K562 (cell line): ENCODE data around the gene COL13A1. TPM values are rescaled to one million over a fixed set of nuclear protein-coding genes. Genes with fewer than 3 reads are reported as not detected.

Experiments used
- ATAC-seq: fragments of 200-7000 bp; cut with Tn5 transposase; 3 replicates; pipeline ENCODE4 v1.9.1; 2020; ENCODE audit warnings: moderate library complexity
- BruUV-seq: library from RNA; stranded (reverse); fragments of 400-500 nt; replicated peaks from 2 replicates; lab custom pipeline; 2021; lab: Mats Ljungman, UMichigan
- CTCF ChIA-PET: fragments of 300-600 bp; formaldehyde crosslinking; extraction: SDS; loops from one replicate; lab custom pipeline; 2021; ENCODE audit warnings: low intra/inter-chr PET ratio; lab: Yijun Ruan, JAX
- POLR2A ChIA-PET: fragments of 300-600, 350-650 bp; sonication (Branson Sonifier 250); formaldehyde crosslinking; extraction: SDS; loops from one replicate; lab custom pipeline; 2021; ENCODE audit warnings: antibody characterized with exemption, inconsistent platforms; lab: Yijun Ruan, JAX
- DNase-seq, 4 experiments: peaks; one replicate each; pipeline versions ENCODE4 v3.0.0 to v3.0.0-alpha.2; 2011 to 2018; ENCODE audit warnings: low spot score in 3 of 4, mixed read lengths in 3 of 4; ENCODE audit errors: extremely low read depth in 1 of 4
- FAIRE-seq: peaks from 2 replicates; lab custom pipeline; 2011; peaks lifted over from hg19 to GRCh38; lab: Jason Lieb, UNC
- H2AFZ ChIP-seq: 2 replicates; pipeline ENCODE4 v1.6.0; 2011; ENCODE audit warnings: low read depth, low read length, control low read depth, inconsistent platforms
- H3K27ac ChIP-seq: fragments of 200-600 bp; 3 replicates; pipeline ENCODE4 v1.8.0; 2011; ENCODE audit warnings: low read depth, mild to moderate bottlenecking, control low read depth, inconsistent platforms, low read length, moderate library complexity, mixed read lengths; ENCODE audit errors: extremely low read depth
- H3K27me3 ChIP-seq, 2 experiments: fragments of 300-600 bp in 1 of 2; 2 replicates in 1 of 2; 3 replicates in 1 of 2; pipeline versions ENCODE4 v1.6.0 to v1.8.0; 2011; ENCODE audit warnings: inconsistent platforms in 2 of 2, low read length in 2 of 2, mild to moderate bottlenecking in 1 of 2, mixed read lengths in 1 of 2, moderate library complexity in 1 of 2; ENCODE audit not compliant: control insufficient read depth in 2 of 2, insufficient read depth in 2 of 2
- H3K36me3 ChIP-seq: fragments of 300-600 bp; 3 replicates; pipeline ENCODE4 v1.8.0; 2011; ENCODE audit warnings: mild to moderate bottlenecking, low read length, inconsistent platforms; ENCODE audit not compliant: control insufficient read depth, insufficient read depth
- H3K4me1 ChIP-seq, 2 experiments: fragments of 200-600 bp in 1 of 2; replicated peaks in 1 of 2; 2 replicates in 1 of 2; 3 replicates in 1 of 2; pipeline versions ENCODE4 v1.5.1 to v1.8.0; 2011; ENCODE audit warnings: inconsistent platforms in 2 of 2, low read length in 2 of 2, mild to moderate bottlenecking in 1 of 2, mixed read lengths in 1 of 2, moderate library complexity in 1 of 2; ENCODE audit not compliant: control insufficient read depth in 2 of 2, insufficient read depth in 2 of 2
- H3K4me2 ChIP-seq: 2 replicates; pipeline ENCODE4 v1.6.1; 2011; ENCODE audit warnings: low read length, control low read depth, inconsistent platforms, mixed read lengths; ENCODE audit not compliant: insufficient read depth
- H3K4me3 ChIP-seq: fragments of 200-600 bp; sonication (generic), shearing (Covaris generic); 2 replicates; pipeline ENCODE4 v1.5.1; 2016; ENCODE audit warnings: control low read depth, inconsistent platforms
- H3K79me2 ChIP-seq: fragments of 200-600 bp; 3 replicates; pipeline ENCODE4 v1.8.0; 2011; ENCODE audit warnings: low read length, inconsistent platforms; ENCODE audit not compliant: control insufficient read depth, insufficient read depth
- H3K9ac ChIP-seq, 2 experiments: 2 replicates each; pipeline versions ENCODE4 v1.6.0 to v1.6.1; 2011; ENCODE audit warnings: low read depth in 2 of 2, low read length in 2 of 2, control low read depth in 1 of 2, inconsistent platforms in 1 of 2, mild to moderate bottlenecking in 1 of 2, mixed read lengths in 1 of 2; ENCODE audit not compliant: insufficient read depth in 1 of 2
- H3K9me1 ChIP-seq: one replicate; pipeline ENCODE4 v1.6.0; 2011; ENCODE audit warnings: inconsistent platforms, mild to moderate bottlenecking, low read length, moderate library complexity; ENCODE audit not compliant: control insufficient read depth, insufficient read depth
- H3K9me3 ChIP-seq: replicated peaks from 2 replicates; pipeline ENCODE4 v1.5.1; 2011; ENCODE audit warnings: low read depth, low read length, inconsistent platforms; ENCODE audit not compliant: control insufficient read depth, insufficient read depth
- H4K20me1 ChIP-seq: replicated peaks from 2 replicates; pipeline ENCODE4 v1.6.1; 2011; ENCODE audit warnings: low read length, inconsistent platforms, mixed read lengths; ENCODE audit not compliant: control insufficient read depth, insufficient read depth
- ARID4B ChIP-seq: sonication (generic); formaldehyde crosslinking; IDR thresholded peaks from 2 replicates; pipeline ENCODE4 v1.8.0; 2022; ENCODE audit warnings: mild to moderate bottlenecking, missing genetic modification reagents
- GABPA ChIP-seq: fragments of 200-800 bp; sonication (Bioruptor generic); conservative IDR thresholded peaks from 2 replicates; pipeline ENCODE4 v1.6.1; 2016; ENCODE audit warnings: low read depth, missing genetic modification characterization, missing compliant biosample characterization
- IRF9 ChIP-seq: fragments of 450-650 bp; IDR thresholded peaks from 2 replicates; pipeline ENCODE4 v1.6.1; 2016; ENCODE audit warnings: missing biosample characterization, missing genetic modification characterization
- RBM15 ChIP-seq: fragments of 200-400 bp; formaldehyde crosslinking; IDR thresholded peaks from 2 replicates; pipeline ENCODE4 v1.6.1; 2018; ENCODE audit warnings: mild to moderate bottlenecking, low read length, moderate library complexity; ENCODE audit not compliant: insufficient read depth
- SMARCE1 ChIP-seq: fragments of 450-650 bp; IDR thresholded peaks from 2 replicates; pipeline ENCODE4 v1.7.1; 2016; ENCODE audit warnings: mild to moderate bottlenecking
- SMC3 ChIP-seq: conservative IDR thresholded peaks from 2 replicates; pipeline ENCODE4 v1.6.1; 2011; ENCODE audit warnings: low read depth, low read length, improper control_type of control experiment; ENCODE audit not compliant: insufficient read depth
- SPI1 ChIP-seq: IDR thresholded peaks from 2 replicates; pipeline ENCODE4 v1.6.1; 2011; ENCODE audit warnings: low read depth, low read length, control low read depth, borderline replicate concordance
- ZNF589 ChIP-seq: fragments of 200-800 bp; sonication (Bioruptor generic); IDR thresholded peaks from 2 replicates; pipeline ENCODE4 v1.6.1; 2016; ENCODE audit warnings: low read depth, missing genetic modification characterization, missing compliant biosample characterization
- ZNF696 ChIP-seq: fragments of 250-450 bp; sonication (Bioruptor Pico); conservative IDR thresholded peaks from 2 replicates; pipeline ENCODE4 v1.4.0; 2020; ENCODE audit warnings: mild to moderate bottlenecking, moderate library complexity
- WGBS: fragments of 100-300 bp; shearing (Covaris generic); methylation state at CpG from one replicate; pipeline ENCODE4 v1.1.6; 2016; ENCODE audit warnings: low coverage, mixed read lengths; ENCODE audit not compliant: insufficient coverage; ENCODE audit errors: missing lambda C conversion rate; 5-methylcytosine and 5-hydroxymethylcytosine counted together
- in situ Hi-C: fragments of 300-500 bp; cut with MboI; formaldehyde crosslinking; loops from 4 replicates; pipeline ENCODE4 v1.15.0; 2018; ENCODE audit warnings: inconsistent platforms, mixed read lengths
- intact Hi-C: fragments of 100-400 bp; cut with micrococcal nuclease; formaldehyde crosslinking; loops from 2 replicates; pipeline ENCODE4 v1.14.2; 2022
- polyA plus RNA-seq, 8 experiments: library from polyadenylated mRNA; depleted of rRNA in 4 of 8; stranded (reverse) in 5 of 8; unstranded in 3 of 8; fragments of >200 nt; fragmentation: Nextera tagmentation in 2 of 8; fragmentation: Illumina TruSeq in 1 of 8; extraction: Ambion mirVana in 2 of 8; extraction: Trizol in 1 of 8; gene quantifications; 2 replicates each; pipeline versions ENCODE4 v1.2.1 to v1.2.3, GENCODE V29; 2011 to 2014; ENCODE audit warnings: inconsistent platforms in 1 of 8, missing spikeins in 1 of 8
- total RNA-seq, 7 experiments: library from RNA; depleted of rRNA in 6 of 7; stranded (reverse); fragments of >200 nt in 6 of 7; fragmentation: Illumina TruSeq in 2 of 7; extraction: Trizol in 2 of 7; gene quantifications; 2 replicates each; pipeline versions ENCODE4 v1.2.1 to v1.2.3, GENCODE V29; 2011 to 2021; ENCODE audit warnings: low replicate concordance in 1 of 7

COL13A1 gene
- total and polyA plus RNA-seq, 9 of the 15 experiments (the other 6 are each of a cell fraction or from before 2014, with no cell fraction given) = not detected

- no peaks in the 10 kb centered on the region for H3K9me3 ChIP-seq
- BruUV-seq = no TSS peak
- ChIA-PET POLR2A (no interaction called here), CTCF (no interaction called here)
- H3K79me2 ChIP-seq = no peaks in the 10 kb centered on the region
- ATAC-seq (no peak), FAIRE-seq (no peak), DNase-seq (no peak)
- peaks cover 13% of the 10 kb centered on the region for H4K20me1 ChIP-seq
- H3K4me3 ChIP-seq = no peak overlapping the region
- intact Hi-C loops (no loop called here), in situ Hi-C loops (no loop called here)
- H3K36me3 ChIP-seq = no peaks in the 10 kb centered on the region
- H3K4me2 ChIP-seq = no peak overlapping the region
- peaks cover 3% of the 10 kb centered on the region for H3K9me1 ChIP-seq
- H3K27ac ChIP-seq = no peak overlapping the region
- H3K27me3 ChIP-seq = peaks cover 14 to 62% of the 10 kb centered on the region in 2 experiments
- under 1% methylated on average over 16 of the region's 16 CpGs for WGBS
- no peak overlapping the region for H2AFZ ChIP-seq
- no peak overlapping the region for H3K9ac ChIP-seq
- peaks cover 0 to 3% of the 10 kb centered on the region in 2 experiments; a peak in 1 of 5 replicates for H3K4me1 ChIP-seq
- TF ChIP-seq IRF9 (tag) (no peak), SPI1 (no peak), ZNF589 (CRISPR knock-in tag) (no peak), SMARCE1 (no peak), GABPA (tag) (no peak), ARID4B (CRISPR knock-in tag) (no peak), RBM15 (no peak), ZNF696 (CRISPR knock-in tag) (no peak), SMC3 (no peak)
- TF ChIP-seq, all 486 proteins: peak for 0
These were observed 61.3 kb downstream of the COL13A1 start for GRCh38 chr10:69862882-69863530.
